ENCODE data around the gene SMAD5. TPM values are rescaled to one million over a fixed set of nuclear protein-coding genes. Genes with fewer than 3 reads are reported as not detected.

The SMAD5 gene
- total RNA-seq, 1 experiment from 2014 or later: 69.3 TPM

GRCh38 chr5:136104306-136104965, 28.2 kb upstream of the SMAD5 start:
- Mint-ChIP-seq H3K36me3 (ENCODE audit: insufficient read depth in 1 of 3, low read depth in 3 of 3) (no peaks in the 10 kb centered on the region), H3K4me1 (peaks cover 18 to 26% of the 10 kb centered on the region in 2 experiments), H3K4me3 (no peak overlapping the region), H3K27ac (peak overlapping the region in 2 of 3 experiments; percentile 25 to 33; a peak in 2 of 7 replicates), H3K9me3 (no peaks in the 10 kb centered on the region; a peak in 1 of 5 replicates), H3K27me3 (ENCODE audit: low read depth) (no peaks in the 10 kb centered on the region; the same call in none of the 2 replicates)
- Histone ChIP-seq H3K4me2 (ENCODE audit: insufficient read depth, insufficient read length, low read length) (no peak overlapping the region), H3K79me2 (ENCODE audit: insufficient read depth, low read length) (no peaks in the 10 kb centered on the region), H3K14ac (ENCODE audit: insufficient read depth, low read length) (peak overlapping the region; percentile 46; the same call in 1 of the 2 replicates), H3T11ph (ENCODE audit: low read length) (no peak overlapping the region), H2AFZ (ENCODE audit: low read length) (no peak overlapping the region), H3K23me2 (ENCODE audit: insufficient read length, low read depth, low read length, poor library complexity, severe bottlenecking) (no peaks in the 10 kb centered on the region), H3K27ac (ENCODE audit: insufficient read length, low read depth, low read length) (no peak overlapping the region), H3K27me3 (ENCODE audit: insufficient read depth, low read length) (no peaks in the 10 kb centered on the region), H2BK5ac (ENCODE audit: insufficient read length, low read length) (no peak overlapping the region), H3K4me1 (ENCODE audit: insufficient read depth, low read length) (peaks cover 3% of the 10 kb centered on the region; the same call in 1 of the 2 replicates), H4K91ac (ENCODE audit: insufficient read length, low read depth, low read length) (no peak overlapping the region), H3K18ac (ENCODE audit: insufficient read length, low read depth, low read length) (no peak overlapping the region), H2AK5ac (ENCODE audit: insufficient read length, low read length) (no peak overlapping the region), H2BK20ac (ENCODE audit: low read depth, low read length, poor library complexity, severe bottlenecking) (no peak overlapping the region), H2BK15ac (ENCODE audit: low read depth, low read length) (no peak overlapping the region), H3K9me3 (ENCODE audit: control insufficient read depth, low read depth, low read length) (no peaks in the 10 kb centered on the region), H3K79me1 (ENCODE audit: insufficient read depth, low read depth, low read length, poor library complexity, severe bottlenecking) (no peaks in the 10 kb centered on the region), H4K5ac (ENCODE audit: insufficient read length, low read depth, low read length) (no peak overlapping the region), H4K20me1 (ENCODE audit: control insufficient read depth, insufficient read depth, insufficient read length) (no peaks in the 10 kb centered on the region), H3K56ac (ENCODE audit: insufficient read length, low read depth, low read length) (no peak overlapping the region), H3K9ac (ENCODE audit: extremely low read depth, insufficient read length, low read length) (no peak overlapping the region), H3K4ac (ENCODE audit: low read depth, low read length) (no peak overlapping the region), H2BK12ac (ENCODE audit: insufficient read length, low read depth, low read length) (no peak overlapping the region), H2BK120ac (ENCODE audit: low read depth, low read length, poor library complexity, severe bottlenecking) (no peak overlapping the region), H4K8ac (replicated peaks; ENCODE audit: insufficient read length, low read depth, low read length) (no peak overlapping the region), H3K23ac (ENCODE audit: insufficient read length, low read depth, low read length) (no peak overlapping the region)
- DNase-seq: no peak
- WGBS (ENCODE audit: extremely low coverage, insufficient read length, low lambda C conversion rate): no CpG with 5 or more reads among the region's 8 CpGs
- TF ChIP-seq CTCF (conservative IDR thresholded peaks at IDR 0.05): no peak

Measured in H9 (cell line).